GM12872 (cell line): Measurements from ENCODE around the gene ABHD8.

Experiments
- TF ChIP-seq, protein P1 (sequence below): IDR thresholded peaks from 3 replicates; pipeline ENCODE4 v1.5.1; 2011; ENCODE audit warnings: low read depth, mild to moderate bottlenecking, low read length, moderate library complexity; ENCODE audit not compliant: insufficient read depth

The ABHD8 gene

DNA sequence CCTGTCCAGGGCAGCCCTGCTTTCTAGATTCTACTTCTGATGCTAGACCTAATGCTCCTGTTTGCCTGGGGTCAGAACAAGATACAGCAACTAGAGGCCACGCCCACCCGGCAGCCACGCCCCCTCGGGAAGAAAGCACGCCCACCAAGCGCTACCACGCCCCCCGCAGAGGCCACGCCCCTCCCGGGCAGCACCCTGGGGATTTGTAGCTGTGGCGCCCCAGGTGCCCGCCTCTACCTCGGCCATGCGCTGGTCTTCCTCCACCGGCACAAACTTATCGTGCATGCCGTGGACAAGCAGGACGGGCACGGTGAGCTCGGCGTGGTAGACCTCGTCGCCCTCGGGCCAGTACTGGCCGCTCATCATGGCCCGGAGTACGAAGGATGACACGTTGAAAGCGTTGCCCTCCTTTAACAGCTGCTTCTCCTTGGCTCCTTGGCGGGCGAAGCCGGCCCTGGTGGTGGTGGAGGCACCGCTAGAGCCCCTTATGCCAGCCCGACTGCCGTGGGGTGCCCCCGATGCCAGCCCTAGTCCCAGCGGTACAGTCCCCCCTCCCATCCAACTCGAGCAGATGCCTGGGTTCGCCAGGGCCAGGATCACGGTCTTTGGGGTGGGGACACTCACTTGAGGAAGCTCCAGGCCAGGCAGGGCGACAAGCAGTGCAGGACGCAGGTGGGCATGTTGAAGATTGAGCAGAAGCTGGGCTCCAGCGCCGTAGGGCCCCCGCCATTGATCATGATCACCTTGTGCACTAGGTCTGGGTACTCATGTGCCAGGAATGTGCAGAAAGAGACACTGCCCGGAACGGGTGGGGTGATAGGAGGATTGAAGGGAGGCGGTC is 9.0 kb downstream of the ABHD8 start:
- TF ChIP-seq, protein P1, sequence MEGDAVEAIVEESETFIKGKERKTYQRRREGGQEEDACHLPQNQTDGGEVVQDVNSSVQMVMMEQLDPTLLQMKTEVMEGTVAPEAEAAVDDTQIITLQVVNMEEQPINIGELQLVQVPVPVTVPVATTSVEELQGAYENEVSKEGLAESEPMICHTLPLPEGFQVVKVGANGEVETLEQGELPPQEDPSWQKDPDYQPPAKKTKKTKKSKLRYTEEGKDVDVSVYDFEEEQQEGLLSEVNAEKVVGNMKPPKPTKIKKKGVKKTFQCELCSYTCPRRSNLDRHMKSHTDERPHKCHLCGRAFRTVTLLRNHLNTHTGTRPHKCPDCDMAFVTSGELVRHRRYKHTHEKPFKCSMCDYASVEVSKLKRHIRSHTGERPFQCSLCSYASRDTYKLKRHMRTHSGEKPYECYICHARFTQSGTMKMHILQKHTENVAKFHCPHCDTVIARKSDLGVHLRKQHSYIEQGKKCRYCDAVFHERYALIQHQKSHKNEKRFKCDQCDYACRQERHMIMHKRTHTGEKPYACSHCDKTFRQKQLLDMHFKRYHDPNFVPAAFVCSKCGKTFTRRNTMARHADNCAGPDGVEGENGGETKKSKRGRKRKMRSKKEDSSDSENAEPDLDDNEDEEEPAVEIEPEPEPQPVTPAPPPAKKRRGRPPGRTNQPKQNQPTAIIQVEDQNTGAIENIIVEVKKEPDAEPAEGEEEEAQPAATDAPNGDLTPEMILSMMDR: no peak

DNA sequence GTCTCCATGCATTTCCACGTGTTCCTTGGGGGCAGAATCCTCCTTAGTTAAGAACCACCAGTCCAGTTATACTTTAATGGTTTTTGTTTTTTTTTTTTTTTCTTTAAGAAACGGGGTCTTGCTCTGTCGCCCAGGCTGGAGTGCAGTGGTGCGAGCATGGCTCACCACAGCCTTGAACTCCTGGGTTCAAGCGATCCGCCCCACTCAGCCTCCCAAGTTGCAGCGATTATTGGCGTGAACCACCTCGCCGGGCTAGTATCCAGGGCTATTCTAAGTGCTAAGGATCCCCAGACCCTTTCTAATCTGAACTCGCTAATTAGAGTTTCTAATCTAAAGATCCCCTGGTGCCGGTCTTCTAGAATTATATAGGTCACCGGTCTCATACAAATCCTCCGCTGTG is 9.6 kb downstream of the ABHD8 start:
- TF ChIP-seq, protein P1: no peak

DNA sequence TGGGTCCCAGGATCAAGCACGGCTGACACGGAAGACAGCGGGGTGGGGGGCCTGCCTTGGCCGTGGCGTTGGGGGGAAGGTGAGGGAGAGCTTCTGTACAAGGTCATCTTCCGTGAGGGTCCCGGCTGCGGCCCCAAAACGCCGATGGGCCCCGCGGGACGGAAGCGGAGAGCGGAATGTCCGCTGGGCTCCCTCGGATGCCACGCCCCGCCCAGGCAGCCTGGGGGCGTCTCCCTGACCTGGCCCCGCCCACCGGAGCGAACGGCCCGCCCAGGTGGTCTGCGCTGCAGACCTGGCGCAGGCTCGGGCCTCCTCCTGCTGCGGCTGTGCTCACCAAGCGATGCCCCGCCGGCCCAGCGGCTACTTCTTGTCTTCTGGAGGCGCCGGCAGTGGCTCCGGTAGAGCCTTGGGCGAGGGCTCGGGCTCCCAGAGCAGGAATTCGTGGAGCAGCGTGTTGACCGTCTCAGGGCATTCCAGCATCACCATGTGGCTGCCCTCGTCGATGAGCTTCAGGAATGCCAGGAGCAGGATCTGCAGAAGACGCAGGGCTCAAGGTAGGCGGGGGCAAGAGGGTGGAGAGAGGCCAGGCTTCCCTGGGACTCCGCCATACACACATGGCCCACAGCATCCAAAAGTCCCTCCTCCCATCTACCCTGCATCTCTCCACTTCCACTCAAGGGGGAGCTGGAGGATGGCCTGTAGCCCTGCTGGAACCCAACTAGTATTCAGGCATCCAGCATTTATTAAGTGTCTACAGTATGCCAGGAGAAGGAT is 10.7 kb downstream of the ABHD8 start:
- TF ChIP-seq, protein P1: peak; percentile 80

GRCh38 chr19:17289489-17289888 is 13.7 kb downstream of the ABHD8 start:
- TF ChIP-seq, protein P1: no peak

DNA sequence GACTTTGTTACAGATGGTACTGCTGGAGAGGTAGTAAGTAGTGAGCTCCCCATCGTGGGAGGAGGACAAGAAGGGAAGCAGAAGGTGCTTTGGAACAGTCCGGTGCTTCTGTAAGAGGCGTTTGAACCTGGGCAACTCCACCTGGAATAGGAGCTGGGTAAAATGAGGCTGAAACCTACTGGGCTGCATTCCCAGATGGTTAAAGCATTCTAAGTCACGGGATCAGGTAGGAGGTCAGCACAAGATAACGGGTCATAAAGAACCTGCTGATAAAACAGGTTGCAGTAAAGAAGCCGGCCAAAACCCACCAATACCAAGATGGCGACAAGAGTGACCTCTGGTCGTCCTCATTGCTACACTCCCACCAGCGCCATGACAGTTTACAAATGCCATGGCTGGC is 16.5 kb downstream of the ABHD8 start:
- TF ChIP-seq, protein P1: no peak

GRCh38 chr19:17286263-17286662 is 17.0 kb downstream of the ABHD8 start:
- TF ChIP-seq, protein P1: no peak

GRCh38 chr19:17285415-17286135 is 17.6 kb downstream of the ABHD8 start:
- TF ChIP-seq, protein P1: no peak
